B cell (primary cell): ENCODE data around the gene DDI2. TPM values are rescaled to one million over a fixed set of nuclear protein-coding genes. Genes with fewer than 3 reads are reported as not detected.

Experiments used
- ATAC-seq: fragments of 200-7000 bp; cut with Tn5 transposase; one replicate; pipeline ENCODE4 v1.10.0; 2021; ENCODE audit warnings: low read depth, mild to moderate bottlenecking, moderate number of reproducible peaks, moderate library complexity
- CTCF ChIA-PET: fragments of 350-600 bp; sonication (Branson Sonifier 250); formaldehyde crosslinking; loops from one replicate; lab custom pipeline; 2021; ENCODE audit warnings: antibody characterized with exemption, inconsistent platforms; lab: Charles Lee
- POLR2A ChIA-PET: fragments of 350-600 bp; sonication (Branson Sonifier 250); formaldehyde crosslinking; loops from one replicate; lab custom pipeline; 2021; ENCODE audit warnings: antibody characterized with exemption; lab: Charles Lee
- DNase-seq: peaks from one replicate; pipeline ENCODE4 v3.0.0; 2013
- H2AFZ ChIP-seq: 2 replicates; pipeline ENCODE4 v1.6.1; 2012; ENCODE audit warnings: mild to moderate bottlenecking, low read depth, low read length; ENCODE audit not compliant: insufficient read depth, poor library complexity, severe bottlenecking
- H3K27ac ChIP-seq, 2 donors: 1 replicate in 1 of 2; 2 replicates in 1 of 2; pipeline ENCODE4 v1.5.1; 2012 to 2013; ENCODE audit warnings: low read length in 2 of 2, mild to moderate bottlenecking in 2 of 2, moderate library complexity in 1 of 2
- H3K27me3 ChIP-seq, 4 experiments: fragments of 200-600 bp in 1 of 4; sonication (generic) in 1 of 4; replicated peaks in 1 of 4; 1 replicate in 2 of 4; 2 replicates in 2 of 4; pipeline versions ENCODE4 v1.6.1 to v1.7.0; 2013 to 2016; ENCODE audit warnings: low read length in 3 of 4, mild to moderate bottlenecking in 2 of 4, mixed read lengths in 1 of 4, moderate library complexity in 1 of 4; ENCODE audit not compliant: insufficient read depth in 4 of 4, control insufficient read depth in 3 of 4; ENCODE audit errors: control extremely low read depth in 1 of 4
- H3K36me3 ChIP-seq, 2 experiments: replicated peaks in 1 of 2; 1 replicate in 1 of 2; 2 replicates in 1 of 2; pipeline versions ENCODE4 v1.6.1 to v1.7.1; 2013; ENCODE audit warnings: low read length in 1 of 2; ENCODE audit not compliant: insufficient read depth in 2 of 2, control insufficient read depth in 1 of 2; ENCODE audit errors: control extremely low read depth in 1 of 2, extremely low read depth in 1 of 2
- H3K4me1 ChIP-seq, 2 donors: fragments of 200-600 bp in 1 of 2; sonication (generic) in 1 of 2; 1 replicate in 1 of 2; 2 replicates in 1 of 2; pipeline versions ENCODE4 v1.5.1 to v1.6.1; 2013 to 2017; ENCODE audit warnings: low read length in 2 of 2; ENCODE audit not compliant: control insufficient read depth in 2 of 2, insufficient read depth in 2 of 2
- H3K4me2 ChIP-seq: replicated peaks from 2 replicates; pipeline ENCODE3; 2012; ENCODE audit warnings: mild to moderate bottlenecking, low read depth, low read length; ENCODE audit not compliant: poor library complexity, severe bottlenecking
- H3K4me3 ChIP-seq, 5 experiments: fragments of 200-600 bp in 1 of 5; sonication (generic) in 1 of 5; 1 replicate in 3 of 5; 2 replicates in 2 of 5; pipeline versions ENCODE4 v1.5.1 to v1.7.0; 2011 to 2016; ENCODE audit warnings: low read length in 4 of 5, mild to moderate bottlenecking in 4 of 5, low read depth in 2 of 5, control low read depth in 1 of 5, moderate library complexity in 1 of 5; ENCODE audit not compliant: insufficient read depth in 1 of 5; ENCODE audit errors: control extremely low read depth in 1 of 5, extremely low read depth in 1 of 5
- H3K79me2 ChIP-seq: fragments of 200-600 bp; sonication (generic); one replicate; pipeline ENCODE4 v1.6.0; 2016; ENCODE audit warnings: low read length; ENCODE audit not compliant: control insufficient read depth, insufficient read depth
- H3K9ac ChIP-seq: fragments of 200-600 bp; sonication (generic); 2 replicates; pipeline ENCODE4 v1.6.1; 2017; ENCODE audit warnings: mild to moderate bottlenecking, low read length, moderate library complexity
- H3K9me3 ChIP-seq, 3 donors: one replicate each; pipeline versions ENCODE4 v1.6.1 to v1.7.1; 2013; ENCODE audit warnings: low read length in 2 of 3; ENCODE audit not compliant: control insufficient read depth in 2 of 3, insufficient read depth in 1 of 3; ENCODE audit errors: control extremely low read depth in 1 of 3
- H4K20me1 ChIP-seq: 2 replicates; pipeline ENCODE4 v1.6.0; 2012; ENCODE audit warnings: mild to moderate bottlenecking, low read length; ENCODE audit not compliant: insufficient read depth, control insufficient read depth, poor library complexity, severe bottlenecking
- H3K27ac Mint-ChIP-seq: one replicate; pipeline ENCODE4 v1.8.0; 2021; ENCODE audit warnings: mixed read lengths
- H3K27me3 Mint-ChIP-seq: one replicate; pipeline ENCODE4 v1.8.0; 2021; ENCODE audit warnings: mixed read lengths
- H3K4me1 Mint-ChIP-seq: one replicate; pipeline ENCODE4 v1.8.0; 2021; ENCODE audit warnings: mixed read lengths
- H3K4me3 Mint-ChIP-seq: one replicate; pipeline ENCODE4 v1.8.0; 2021; ENCODE audit warnings: mixed read lengths
- H3K9me3 Mint-ChIP-seq: one replicate; pipeline ENCODE4 v1.8.0; 2022; ENCODE audit warnings: mixed read lengths; ENCODE audit not compliant: insufficient read depth
- CTCF ChIP-seq: fragments of 200-600 bp; IDR thresholded peaks from one replicate; pipeline ENCODE4 v1.8.0; 2022; ENCODE audit warnings: antibody characterized with exemption, mild to moderate bottlenecking
- EZH2 ChIP-seq: IDR thresholded peaks from 2 replicates; pipeline ENCODE4 v1.6.1; 2012; ENCODE audit warnings: borderline replicate concordance, low read depth, mild to moderate bottlenecking, moderate library complexity, low read length; ENCODE audit not compliant: insufficient read depth, poor library complexity, severe bottlenecking
- WGBS: methylation state at CpG from one replicate; pipeline ENCODE4 v1.1.5; 2013; ENCODE audit warnings: missing lambda C conversion rate; ENCODE audit not compliant: insufficient coverage; 5-methylcytosine and 5-hydroxymethylcytosine counted together
- intact Hi-C: fragments of 100-400 bp; cut with micrococcal nuclease; formaldehyde crosslinking; loops from one replicate; pipeline ENCODE4 v1.10.0; 2022
- polyA plus RNA-seq: library from polyadenylated mRNA; depleted of rRNA; stranded (reverse); fragments of >200 nt; gene quantifications from 2 replicates; pipeline ENCODE4 v1.2.3, GENCODE V29; 2012
- total RNA-seq, 2 donors: library from RNA; stranded (reverse); fragments of 120-200 nt in 1 of 2; gene quantifications; 1 replicate in 1 of 2; 2 replicates in 1 of 2; pipeline versions ENCODE4 v1.2.3 to v1.2.4, GENCODE V29; 2013 to 2022

DDI2 gene
- total and polyA plus RNA-seq, 2 donors (not counting 1 experiment from before 2014, with no cell fraction given) = 8.5 to 61.0 TPM

- H3K36me3 ChIP-seq = peaks cover 0 to 9% of the 10 kb centered on the region in 2 experiments
- intact Hi-C loops = no loop called here
- no peaks in the 10 kb centered on the region for H3K9me3 Mint-ChIP-seq
- ChIA-PET POLR2A (interaction anchor here (0.5 to 0.6 kb wide), 2 partner anchors 15 to 65 kb away, joined by 3 read pairs; no protein-coding TSS in a partner anchor), CTCF (interaction anchor here (0.8 kb wide), 1 partner anchor 28 kb away, joined by 3 read pairs; no protein-coding TSS in a partner anchor)
- H3K4me3 Mint-ChIP-seq = peak overlapping the region; percentile 33
- H3K27ac Mint-ChIP-seq = peak overlapping the region; percentile 8
- H3K79me2 ChIP-seq = peaks cover 78% of the 10 kb centered on the region
- no peak overlapping the region for H3K4me3 ChIP-seq
- no peaks in the 10 kb centered on the region for H3K9me3 ChIP-seq
- DNase-seq = no peak
- H3K4me2 ChIP-seq = peak overlapping the region; percentile 3
- H3K9ac ChIP-seq = no peak overlapping the region
- H4K20me1 ChIP-seq = peaks cover 35% of the 10 kb centered on the region
- H3K27ac ChIP-seq = peak overlapping the region in 1 of 2 donors; percentile 88
- no peak for TF ChIP-seq CTCF
- no peak for TF ChIP-seq EZH2
- WGBS = no CpG with 5 or more reads among the region's 7 CpGs
- H3K27me3 Mint-ChIP-seq = no peaks in the 10 kb centered on the region
- peaks cover 58% of the 10 kb centered on the region for H3K4me1 Mint-ChIP-seq
- peaks cover 31 to 39% of the 10 kb centered on the region in 2 donors for H3K4me1 ChIP-seq
- no peak for ATAC-seq
- no peak overlapping the region for H2AFZ ChIP-seq
- no peaks in the 10 kb centered on the region for H3K27me3 ChIP-seq
Measured at GRCh38 chr1:15620902-15621682, 3.8 kb downstream of the DDI2 start.

GRCh38 chr1:15621975-15622374 lies 4.7 kb downstream of the DDI2 start:
- H3K27me3 Mint-ChIP-seq = no peaks in the 10 kb centered on the region
- no peak overlapping the region for H3K27ac ChIP-seq
- no peak overlapping the region for H3K4me2 ChIP-seq
- ChIA-PET POLR2A (interaction anchor here (0.6 kb wide), 1 partner anchor 12 kb away, joined by 3 read pairs; no protein-coding TSS in a partner anchor), CTCF (interaction anchor here (0.6 kb wide), 1 partner anchor 75 kb away, joined by 3 read pairs; no protein-coding TSS in a partner anchor)
- H3K79me2 ChIP-seq = peaks cover 87% of the 10 kb centered on the region
- TF ChIP-seq EZH2 (no peak), CTCF (no peak)
- H3K9me3 Mint-ChIP-seq = no peaks in the 10 kb centered on the region
- no peaks in the 10 kb centered on the region for H3K27me3 ChIP-seq
- H3K4me1 ChIP-seq = peaks cover 27 to 39% of the 10 kb centered on the region in 2 donors
- no peak overlapping the region for H2AFZ ChIP-seq
- ATAC-seq (no peak), DNase-seq (no peak)
- no peak overlapping the region for H3K4me3 ChIP-seq
- intact Hi-C loops = no loop called here
- no peak overlapping the region for H3K4me3 Mint-ChIP-seq
- H3K4me1 Mint-ChIP-seq = peaks cover 62% of the 10 kb centered on the region
- no CpG with 5 or more reads among the region's 5 CpGs for WGBS
- no peak overlapping the region for H3K27ac Mint-ChIP-seq
- peaks cover 44% of the 10 kb centered on the region for H4K20me1 ChIP-seq
- no peak overlapping the region for H3K9ac ChIP-seq
- H3K36me3 ChIP-seq = peaks cover 7 to 15% of the 10 kb centered on the region in 2 experiments
- no peaks in the 10 kb centered on the region for H3K9me3 ChIP-seq
